Measurements from ENCODE around the gene CCDC142. TPM values are rescaled to one million over a fixed set of nuclear protein-coding genes. Genes with fewer than 3 reads are reported as not detected.

CCDC142 gene
- total RNA-seq, 1 experiment from 2014 or later = 47.7 TPM

DNA sequence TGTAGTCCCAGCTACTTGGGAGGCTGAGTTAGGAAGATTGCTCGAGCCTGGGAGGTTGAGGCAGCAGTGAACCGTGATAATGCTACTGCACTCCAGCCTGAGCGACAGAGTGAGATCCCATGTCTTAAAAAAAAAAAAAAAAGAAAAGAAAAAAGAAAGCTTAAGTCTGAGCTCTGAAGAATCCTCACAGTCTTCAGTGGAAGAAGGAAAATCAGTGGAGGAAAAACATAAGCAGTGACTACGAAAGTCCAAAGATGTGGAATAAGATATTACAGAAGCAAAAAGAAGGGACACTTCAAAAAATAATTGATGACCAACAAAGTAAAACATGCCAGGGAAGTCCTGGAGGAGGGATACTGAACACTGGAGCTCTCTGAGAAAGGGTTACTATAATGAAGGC is 27.5 kb upstream of the CCDC142 start:
- Histone ChIP-seq H4K20me1 (ENCODE audit: insufficient read depth, low read depth, low read length) (no peaks in the 10 kb centered on the region), H3K9ac (ENCODE audit: low read length) (no peak overlapping the region), H3K9me2 (replicated peaks; ENCODE audit: insufficient read depth, low read length) (no peaks in the 10 kb centered on the region), H3K79me2 (ENCODE audit: low read length) (peaks cover 16% of the 10 kb centered on the region), H2AFZ (ENCODE audit: low read length) (0 out of 2 replicates have a peak overlapping the region, but pooled peaks have one; percentile 7), H3K4me3 (ENCODE audit: low read length) (no peak overlapping the region), H3K27ac (ENCODE audit: low read length) (no peak overlapping the region), H3K4me2 (ENCODE audit: low read depth, low read length, poor library complexity, severe bottlenecking) (no peak overlapping the region), H3K27me3 (ENCODE audit: low read length) (no peaks in the 10 kb centered on the region), H3K36me3 (ENCODE audit: insufficient read depth, low read length) (peaks cover 8% of the 10 kb centered on the region; the same call in 1 of the 2 replicates), H3K4me1 (ENCODE audit: low read length) (peaks cover 29% of the 10 kb centered on the region), H3K9me3 (ENCODE audit: low read length) (no peaks in the 10 kb centered on the region)
- no peak for DNase-seq

DNA sequence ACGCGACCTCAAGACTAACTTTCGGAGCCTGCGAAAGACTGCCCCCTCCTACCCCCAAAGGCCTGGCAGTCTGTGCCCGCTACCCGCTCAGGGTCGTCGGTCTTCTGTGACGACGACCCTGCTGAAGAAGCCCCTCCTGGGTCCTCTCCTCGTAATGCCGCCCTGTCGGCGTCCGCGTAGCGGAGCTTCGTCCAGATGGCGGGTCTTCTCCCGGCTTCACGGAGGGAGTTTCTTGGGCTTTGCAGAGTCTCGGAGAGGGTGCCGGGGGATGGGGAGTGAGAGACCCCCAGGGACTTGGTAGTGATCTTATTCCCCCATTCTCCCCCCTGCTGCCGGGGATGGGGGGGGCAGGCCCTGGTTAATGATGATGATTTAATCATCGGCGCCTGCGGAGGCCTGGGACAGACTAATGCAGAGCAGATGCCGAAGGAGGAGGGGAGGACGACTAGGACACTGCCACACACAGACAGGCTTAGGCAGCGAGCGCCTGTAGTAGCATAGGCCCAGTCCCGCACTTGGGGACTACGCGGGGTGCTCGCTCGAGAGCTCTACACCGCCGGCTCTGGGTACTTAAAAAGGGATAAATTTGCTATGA is 25.2 kb upstream of the CCDC142 start:
- Histone ChIP-seq H3K4me3 (ENCODE audit: low read length) (peak overlapping the region; percentile 78), H3K27ac (ENCODE audit: low read length) (peak overlapping the region; percentile 88; the same call in 1 of the 2 replicates), H3K9ac (ENCODE audit: low read length) (peak overlapping the region; percentile 89), H3K4me1 (ENCODE audit: low read length) (peaks cover 46% of the 10 kb centered on the region), H3K4me2 (ENCODE audit: low read depth, low read length, poor library complexity, severe bottlenecking) (peak overlapping the region; percentile 89), H3K27me3 (ENCODE audit: low read length) (no peaks in the 10 kb centered on the region), H2AFZ (ENCODE audit: low read length) (peak overlapping the region; percentile 60), H3K36me3 (ENCODE audit: insufficient read depth, low read length) (peaks cover 9% of the 10 kb centered on the region; the same call in 1 of the 2 replicates), H3K9me2 (replicated peaks; ENCODE audit: insufficient read depth, low read length) (no peaks in the 10 kb centered on the region), H3K9me3 (ENCODE audit: low read length) (no peaks in the 10 kb centered on the region), H3K79me2 (ENCODE audit: low read length) (peaks cover 22% of the 10 kb centered on the region), H4K20me1 (ENCODE audit: insufficient read depth, low read depth, low read length) (no peaks in the 10 kb centered on the region)
- DNase-seq = no peak

DNA sequence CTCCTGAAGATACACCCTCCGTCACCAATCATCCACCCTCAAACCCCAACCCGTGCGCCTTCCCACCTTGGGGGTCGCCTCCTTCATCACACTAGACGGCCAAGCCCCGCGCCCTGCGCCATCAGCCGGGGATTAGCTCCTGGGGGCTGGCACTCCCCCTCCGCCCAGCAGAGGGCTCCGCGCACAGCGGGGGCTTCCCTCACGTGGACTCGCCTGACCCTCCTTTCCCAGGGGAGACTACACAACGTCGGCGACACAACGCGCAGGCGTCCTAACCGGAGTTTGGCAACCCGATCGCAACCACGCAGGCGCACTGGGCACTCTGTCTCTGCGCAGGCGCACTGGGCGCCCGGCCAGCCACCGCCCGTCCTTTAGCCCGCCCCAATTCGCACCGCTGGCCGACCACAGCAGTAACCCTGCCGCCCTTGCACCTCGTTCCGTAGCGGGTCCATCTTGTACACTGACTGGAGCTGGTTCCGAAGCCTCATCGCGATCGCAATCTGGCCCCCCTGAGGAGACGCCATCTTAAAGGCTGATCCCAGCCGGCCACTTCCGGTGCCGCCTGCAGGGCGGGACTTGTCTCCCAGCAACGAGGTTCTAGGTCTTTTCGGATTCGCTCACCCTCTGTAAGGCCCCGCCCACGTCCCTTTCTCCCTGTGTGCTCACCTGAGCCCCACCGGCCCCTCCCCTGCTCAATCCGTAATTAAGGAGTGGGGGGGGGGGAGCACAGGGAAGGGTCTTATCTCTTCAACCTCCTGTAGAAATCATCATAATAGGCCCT is 24.5 kb upstream of the CCDC142 start, which contains the start of gene PCGF1:
PCGF1 (minus strand) TSS at position 551 of the 781 bp plus-strand sequence; CDS start at position 524, 27 bp downstream.
- no peaks in the 10 kb centered on the region for H3K9me3 ChIP-seq (ENCODE audit: low read length)
- no peaks in the 10 kb centered on the region for H3K27me3 ChIP-seq (ENCODE audit: low read length)
- H3K9me2 ChIP-seq (replicated peaks; ENCODE audit: insufficient read depth, low read length) = no peaks in the 10 kb centered on the region
- H3K9ac ChIP-seq (ENCODE audit: low read length) = peak within 1 kb of the TSS; percentile 89
- peak within 1 kb of the TSS; percentile 88 for H2AFZ ChIP-seq (ENCODE audit: low read length)
- H3K4me2 ChIP-seq (ENCODE audit: low read depth, low read length, poor library complexity, severe bottlenecking) = peak within 1 kb of the TSS; percentile 89
- H3K27ac ChIP-seq (ENCODE audit: low read length) = peak within 1 kb of the TSS; percentile 88
- H3K4me1 ChIP-seq (ENCODE audit: low read length) = peaks cover 51% of the 10 kb centered on the region
- peak; percentile 100 for DNase-seq
- H3K79me2 ChIP-seq (ENCODE audit: low read length) = peaks cover 27% of the 10 kb centered on the region
- H4K20me1 ChIP-seq (ENCODE audit: insufficient read depth, low read depth, low read length) = no peaks in the 10 kb centered on the region
- peak within 1 kb of the TSS; percentile 78 for H3K4me3 ChIP-seq (ENCODE audit: low read length)
- peaks cover 9% of the 10 kb centered on the region; the same call in 1 of the 2 replicates for H3K36me3 ChIP-seq (ENCODE audit: insufficient read depth, low read length)

DNA sequence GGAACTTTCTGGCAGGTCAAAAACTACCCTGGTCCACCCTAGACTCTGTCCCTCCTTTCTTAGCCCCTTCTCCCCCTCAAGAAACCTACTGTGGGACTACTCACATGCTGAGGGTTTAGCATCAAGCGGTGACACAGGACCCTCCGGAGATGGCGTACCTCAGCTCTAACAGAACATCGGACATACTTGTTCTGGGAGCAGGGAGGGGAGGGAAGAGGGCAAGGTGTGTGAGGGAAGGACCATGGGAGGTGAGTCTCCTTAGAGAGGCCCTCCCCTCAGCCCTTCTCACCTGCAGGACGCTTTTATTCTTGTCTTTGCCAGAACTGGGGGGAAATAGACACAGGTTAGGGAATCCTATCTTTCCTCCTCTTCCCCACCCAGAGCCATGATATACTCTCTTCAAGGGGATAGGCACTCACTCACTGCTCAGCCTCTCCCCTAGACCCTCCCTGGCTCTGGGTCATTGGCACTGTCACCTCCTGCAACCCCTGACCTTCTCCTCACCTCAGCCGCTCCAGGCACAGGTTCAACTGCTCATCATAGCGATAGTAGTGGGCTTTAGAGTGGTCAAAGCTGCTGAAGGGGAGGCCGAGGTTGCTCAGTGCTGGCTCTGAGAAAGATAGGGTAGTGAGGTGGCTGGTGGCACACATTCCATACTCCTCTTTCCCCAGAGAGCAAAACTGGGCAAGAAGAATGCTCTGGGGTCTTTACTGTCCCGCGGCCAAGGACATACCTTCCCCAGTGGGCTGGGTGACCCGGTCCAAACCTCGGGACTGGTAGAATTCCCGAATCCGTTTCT is 22.8 kb upstream of the CCDC142 start:
- no peaks in the 10 kb centered on the region for H3K9me3 ChIP-seq (ENCODE audit: low read length)
- peak overlapping the region; percentile 78 for H3K4me3 ChIP-seq (ENCODE audit: low read length)
- peak overlapping the region; percentile 89 for H3K9ac ChIP-seq (ENCODE audit: low read length)
- H3K9me2 ChIP-seq (replicated peaks; ENCODE audit: insufficient read depth, low read length) = no peaks in the 10 kb centered on the region
- no peaks in the 10 kb centered on the region for H3K27me3 ChIP-seq (ENCODE audit: low read length)
- H2AFZ ChIP-seq (ENCODE audit: low read length) = no peak overlapping the region
- peak overlapping the region; percentile 69 for H3K27ac ChIP-seq (ENCODE audit: low read length)
- no peaks in the 10 kb centered on the region for H4K20me1 ChIP-seq (ENCODE audit: insufficient read depth, low read depth, low read length)
- H3K79me2 ChIP-seq (ENCODE audit: low read length) = peaks cover 33% of the 10 kb centered on the region
- peaks cover 9% of the 10 kb centered on the region; the same call in 1 of the 2 replicates for H3K36me3 ChIP-seq (ENCODE audit: insufficient read depth, low read length)
- H3K4me2 ChIP-seq (ENCODE audit: low read depth, low read length, poor library complexity, severe bottlenecking) = peak overlapping the region; percentile 89
- DNase-seq = no peak
- H3K4me1 ChIP-seq (ENCODE audit: low read length) = peaks cover 65% of the 10 kb centered on the region

DNA sequence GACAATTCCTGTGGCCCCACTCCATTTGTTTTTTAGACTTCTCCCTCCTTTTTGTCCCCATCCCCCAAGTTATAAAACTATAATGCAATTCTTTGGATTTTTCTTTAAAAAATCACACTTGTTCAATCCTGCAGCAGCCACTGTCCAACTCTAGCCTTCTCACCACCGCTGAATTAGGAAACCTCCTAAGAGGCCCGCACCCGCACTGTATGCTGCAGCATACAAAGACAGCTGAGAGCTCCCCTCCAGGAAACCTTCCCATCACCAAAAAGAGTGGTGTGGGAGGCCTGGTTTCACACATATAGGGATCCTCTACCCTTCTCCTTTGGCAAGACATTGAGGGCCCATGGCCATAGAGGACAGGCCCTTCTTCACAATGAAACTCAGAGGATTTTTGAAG is 21.8 kb upstream of the CCDC142 start:
- Histone ChIP-seq H3K9me2 (replicated peaks; ENCODE audit: insufficient read depth, low read length) (no peaks in the 10 kb centered on the region), H3K79me2 (ENCODE audit: low read length) (peaks cover 33% of the 10 kb centered on the region), H3K4me3 (ENCODE audit: low read length) (peak overlapping the region; percentile 78; the same call in 1 of the 2 replicates), H3K4me1 (ENCODE audit: low read length) (peaks cover 65% of the 10 kb centered on the region), H3K4me2 (ENCODE audit: low read depth, low read length, poor library complexity, severe bottlenecking) (peak overlapping the region; percentile 89), H3K27me3 (ENCODE audit: low read length) (no peaks in the 10 kb centered on the region), H2AFZ (ENCODE audit: low read length) (no peak overlapping the region), H3K27ac (ENCODE audit: low read length) (peak overlapping the region; percentile 69), H4K20me1 (ENCODE audit: insufficient read depth, low read depth, low read length) (no peaks in the 10 kb centered on the region), H3K36me3 (ENCODE audit: insufficient read depth, low read length) (peaks cover 9% of the 10 kb centered on the region; the same call in 1 of the 2 replicates), H3K9me3 (ENCODE audit: low read length) (no peaks in the 10 kb centered on the region), H3K9ac (ENCODE audit: low read length) (peak overlapping the region; percentile 89)
- DNase-seq = no peak

DNA sequence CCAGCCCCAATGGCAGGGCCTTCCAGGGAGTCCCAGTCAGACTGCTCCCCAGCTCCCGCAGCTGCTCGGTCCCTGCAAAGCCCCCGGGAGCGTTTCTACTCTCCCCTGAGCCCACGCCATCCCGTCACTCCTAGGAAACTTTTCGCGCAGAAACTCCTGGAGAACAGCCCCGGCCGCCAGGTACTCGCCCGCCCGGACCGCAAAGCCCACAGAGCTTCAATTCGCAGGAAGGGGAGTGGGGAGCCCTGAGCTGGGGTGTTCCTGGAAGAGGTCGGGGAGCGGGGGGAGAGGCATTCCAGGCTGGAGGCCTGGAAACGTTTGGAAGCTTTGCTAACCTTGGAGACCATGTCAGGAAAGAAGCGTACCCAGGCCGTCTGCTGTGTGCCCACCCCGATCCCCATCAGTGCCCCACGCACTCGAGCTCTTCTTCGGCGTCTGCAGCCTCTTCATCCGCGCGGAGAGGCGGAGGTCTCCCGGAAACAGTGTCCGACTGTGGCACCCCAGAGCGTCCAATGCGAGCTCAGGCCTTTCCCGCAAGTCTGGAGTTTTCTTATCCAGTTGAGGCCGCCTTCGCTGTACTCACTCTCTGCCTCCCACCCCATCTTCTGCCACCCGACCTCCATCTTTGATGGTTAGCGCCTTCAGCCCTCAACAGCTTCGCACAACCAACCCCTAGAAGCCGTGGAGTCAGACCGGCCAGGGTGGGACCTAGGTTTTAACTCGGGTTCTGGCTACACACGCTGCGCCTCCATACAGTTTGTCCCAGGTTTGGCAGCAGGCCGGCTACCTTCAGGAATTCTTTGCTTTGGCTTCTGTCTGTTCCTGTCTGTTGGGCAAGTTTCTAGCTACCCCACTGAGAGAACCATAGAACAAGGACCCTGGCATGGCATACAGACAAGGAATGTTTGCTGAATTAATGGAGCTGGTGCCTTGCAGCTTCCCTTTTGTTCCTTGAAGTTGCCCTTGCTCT is 21.0 kb upstream of the CCDC142 start:
- peaks cover 65% of the 10 kb centered on the region for H3K4me1 ChIP-seq (ENCODE audit: low read length)
- no peaks in the 10 kb centered on the region for H3K27me3 ChIP-seq (ENCODE audit: low read length)

More for the DNA sequence above, 21.0 kb upstream of the CCDC142 start:
- Histone ChIP-seq H3K79me2 (ENCODE audit: low read length) (peaks cover 33% of the 10 kb centered on the region), H3K4me2 (ENCODE audit: low read depth, low read length, poor library complexity, severe bottlenecking) (peak overlapping the region; percentile 89), H2AFZ (ENCODE audit: low read length) (peak overlapping the region; percentile 61), H3K9me3 (ENCODE audit: low read length) (no peaks in the 10 kb centered on the region), H3K9ac (ENCODE audit: low read length) (peak overlapping the region; percentile 89), H4K20me1 (ENCODE audit: insufficient read depth, low read depth, low read length) (no peaks in the 10 kb centered on the region), H3K9me2 (replicated peaks; ENCODE audit: insufficient read depth, low read length) (no peaks in the 10 kb centered on the region), H3K4me3 (ENCODE audit: low read length) (peak overlapping the region; percentile 83), H3K27ac (ENCODE audit: low read length) (peak overlapping the region; percentile 69), H3K36me3 (ENCODE audit: insufficient read depth, low read length) (peaks cover 9% of the 10 kb centered on the region; the same call in 1 of the 2 replicates)
- DNase-seq = no peak

Measured in Karpas-422 (cell line).